Limb (tissue), 2 donors: ENCODE results near the gene CYSLTR2.
A peak's percentile ranks its signal among the peaks of the same experiment; 100 is the strongest.

Source experiments
- DNase-seq, 2 donors: peaks; one replicate each; pipeline ENCODE4 v3.0.0-alpha.2; 2016; ENCODE audit errors: extremely low spot score in 2 of 2

CYSLTR2 gene

GRCh38 chr13:48653472-48653939 lies at the start of gene CYSLTR2:
TSS of gene CYSLTR2 (plus strand) at chr13:48653929. CDS start at chr13:48706818, 52,889 bp downstream.
- DNase-seq = peak in 1 of 2 donors; percentile 65

GRCh38 chr13:48615049-48615448 lies 38.7 kb upstream of the CYSLTR2 start:
- DNase-seq = no peak

- no peak for DNase-seq
These were observed 34.8 kb upstream of the CYSLTR2 start for GRCh38 chr13:48618937-48619336.

GRCh38 chr13:48621056-48621455 lies 32.7 kb upstream of the CYSLTR2 start:
- DNase-seq = no peak

- DNase-seq = no peak
These were observed 29.7 kb upstream of the CYSLTR2 start for GRCh38 chr13:48624016-48624415.

- DNase-seq = no peak
These were observed 28.9 kb upstream of the CYSLTR2 start for GRCh38 chr13:48624858-48625257.

GRCh38 chr13:48625413-48626076 lies 28.2 kb upstream of the CYSLTR2 start:
- DNase-seq = no peak

- DNase-seq = no peak
These were observed 27.7 kb upstream of the CYSLTR2 start for GRCh38 chr13:48626077-48626449.

- no peak for DNase-seq
These were observed 26.8 kb upstream of the CYSLTR2 start for GRCh38 chr13:48626726-48627451.

- DNase-seq = no peak
These were observed 24.5 kb upstream of the CYSLTR2 start for GRCh38 chr13:48629277-48629676.

GRCh38 chr13:48630291-48630690 lies 23.4 kb upstream of the CYSLTR2 start:
- DNase-seq = no peak

- DNase-seq = no peak
These were observed 23.0 kb upstream of the CYSLTR2 start for GRCh38 chr13:48630773-48631172.

GRCh38 chr13:48631441-48631840 lies 22.3 kb upstream of the CYSLTR2 start:
- DNase-seq = no peak

- no peak for DNase-seq
These were observed 20.0 kb upstream of the CYSLTR2 start for GRCh38 chr13:48633700-48634099.

GRCh38 chr13:48634636-48635035 lies 19.1 kb upstream of the CYSLTR2 start:
- DNase-seq = no peak

- DNase-seq = no peak
These were observed 18.3 kb upstream of the CYSLTR2 start for GRCh38 chr13:48635478-48635877.

GRCh38 chr13:48636550-48636949 lies 17.2 kb upstream of the CYSLTR2 start:
- no peak for DNase-seq

- DNase-seq = no peak
These were observed 16.1 kb upstream of the CYSLTR2 start for GRCh38 chr13:48637601-48638000.

GRCh38 chr13:48640767-48641166 lies 13.0 kb upstream of the CYSLTR2 start:
- DNase-seq = no peak

- DNase-seq = no peak
These were observed 12.3 kb upstream of the CYSLTR2 start for GRCh38 chr13:48641404-48641803.

- no peak for DNase-seq
These were observed 11.7 kb upstream of the CYSLTR2 start for GRCh38 chr13:48642061-48642460.

GRCh38 chr13:48643159-48643558 lies 10.6 kb upstream of the CYSLTR2 start:
- no peak for DNase-seq

GRCh38 chr13:48644141-48644540 lies 9.6 kb upstream of the CYSLTR2 start:
- no peak for DNase-seq
